Sigmoid colon (tissue), 4 donors: Measurements from ENCODE around the gene KMT2D.

Source experiments
- EP300 ChIP-seq, 4 donors: sonication (generic); formaldehyde crosslinking; IDR thresholded peaks; one replicate each; pipeline ENCODE4 v1.6.1; 2017; ENCODE audit warnings: antibody characterized with exemption in 4 of 4
- POLR2AphosphoS5 ChIP-seq, 4 donors: sonication (generic); formaldehyde crosslinking; IDR thresholded peaks; one replicate each; pipeline ENCODE4 v1.6.1; 2017; ENCODE audit warnings: antibody characterized with exemption in 4 of 4

GRCh38 chr12:49036029-49036428 lies 24.6 kb downstream of the KMT2D start:
- TF ChIP-seq POLR2AphosphoS5 (IDR thresholded peaks at IDR 0.05) (no peak), EP300 (IDR thresholded peaks at IDR 0.05) (no peak)
